Neural cell (in vitro differentiated cells): ENCODE results near the gene SLC34A3.

Source experiments
- EP300 ChIP-seq: fragments of 450-650 bp; conservative IDR thresholded peaks from 2 replicates; pipeline ENCODE4 v1.6.1; 2014; ENCODE audit warnings: antibody characterized with exemption, mild to moderate bottlenecking, moderate library complexity; ENCODE audit not compliant: poor library complexity, severe bottlenecking
- EZH2 ChIP-seq: fragments of 200-600, 300-800 bp; shearing (Covaris generic), sonication (generic); IDR thresholded peaks from 2 replicates; pipeline ENCODE4 v1.6.1; 2014; ENCODE audit warnings: antibody characterized with exemption, low read length, borderline replicate concordance, mild to moderate bottlenecking; ENCODE audit not compliant: insufficient read depth, poor library complexity, severe bottlenecking
- POLR2AphosphoS5 ChIP-seq: IDR thresholded peaks from 2 replicates; pipeline ENCODE4 v1.6.1; 2012
- TAF1 ChIP-seq: IDR thresholded peaks from 2 replicates; pipeline ENCODE4 v1.6.1; 2012; ENCODE audit warnings: low read depth
- TF ChIP-seq, protein P1 (sequence below): fragments of 450-650 bp; IDR thresholded peaks from 2 replicates; pipeline ENCODE4 v1.5.1; 2014; ENCODE audit warnings: antibody characterized with exemption, mild to moderate bottlenecking, moderate library complexity; ENCODE audit not compliant: poor library complexity, severe bottlenecking
- TF ChIP-seq, protein P2 (sequence below): IDR thresholded peaks from 2 replicates; pipeline ENCODE4 v1.6.1; 2012; ENCODE audit warnings: borderline replicate concordance

DNA sequence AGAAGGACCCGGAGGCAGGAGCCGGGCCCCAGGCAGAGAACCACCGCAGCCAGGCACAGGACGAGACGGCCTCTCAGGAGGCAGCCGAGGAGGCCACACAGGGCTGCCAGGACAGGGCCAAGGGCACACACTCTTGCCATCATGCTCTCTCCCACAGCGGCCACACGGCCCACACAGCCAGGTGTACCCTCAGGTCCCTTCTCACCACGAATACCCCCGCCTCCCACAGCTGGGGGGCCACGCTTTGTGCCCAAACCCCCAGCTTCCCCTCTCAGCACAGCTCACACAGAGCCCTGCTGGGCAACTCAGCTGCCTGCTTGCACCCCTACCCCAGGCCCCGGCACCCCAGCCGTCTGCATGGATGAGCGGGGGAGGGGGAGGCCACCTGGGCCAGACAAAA, 36.9 kb upstream of the SLC34A3 start:
- TF ChIP-seq, protein P1, sequence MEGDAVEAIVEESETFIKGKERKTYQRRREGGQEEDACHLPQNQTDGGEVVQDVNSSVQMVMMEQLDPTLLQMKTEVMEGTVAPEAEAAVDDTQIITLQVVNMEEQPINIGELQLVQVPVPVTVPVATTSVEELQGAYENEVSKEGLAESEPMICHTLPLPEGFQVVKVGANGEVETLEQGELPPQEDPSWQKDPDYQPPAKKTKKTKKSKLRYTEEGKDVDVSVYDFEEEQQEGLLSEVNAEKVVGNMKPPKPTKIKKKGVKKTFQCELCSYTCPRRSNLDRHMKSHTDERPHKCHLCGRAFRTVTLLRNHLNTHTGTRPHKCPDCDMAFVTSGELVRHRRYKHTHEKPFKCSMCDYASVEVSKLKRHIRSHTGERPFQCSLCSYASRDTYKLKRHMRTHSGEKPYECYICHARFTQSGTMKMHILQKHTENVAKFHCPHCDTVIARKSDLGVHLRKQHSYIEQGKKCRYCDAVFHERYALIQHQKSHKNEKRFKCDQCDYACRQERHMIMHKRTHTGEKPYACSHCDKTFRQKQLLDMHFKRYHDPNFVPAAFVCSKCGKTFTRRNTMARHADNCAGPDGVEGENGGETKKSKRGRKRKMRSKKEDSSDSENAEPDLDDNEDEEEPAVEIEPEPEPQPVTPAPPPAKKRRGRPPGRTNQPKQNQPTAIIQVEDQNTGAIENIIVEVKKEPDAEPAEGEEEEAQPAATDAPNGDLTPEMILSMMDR: no peak
- TF ChIP-seq TAF1 (no peak), POLR2AphosphoS5 (no peak), EP300 (no peak), EZH2 (no peak)
- TF ChIP-seq, protein P2, sequence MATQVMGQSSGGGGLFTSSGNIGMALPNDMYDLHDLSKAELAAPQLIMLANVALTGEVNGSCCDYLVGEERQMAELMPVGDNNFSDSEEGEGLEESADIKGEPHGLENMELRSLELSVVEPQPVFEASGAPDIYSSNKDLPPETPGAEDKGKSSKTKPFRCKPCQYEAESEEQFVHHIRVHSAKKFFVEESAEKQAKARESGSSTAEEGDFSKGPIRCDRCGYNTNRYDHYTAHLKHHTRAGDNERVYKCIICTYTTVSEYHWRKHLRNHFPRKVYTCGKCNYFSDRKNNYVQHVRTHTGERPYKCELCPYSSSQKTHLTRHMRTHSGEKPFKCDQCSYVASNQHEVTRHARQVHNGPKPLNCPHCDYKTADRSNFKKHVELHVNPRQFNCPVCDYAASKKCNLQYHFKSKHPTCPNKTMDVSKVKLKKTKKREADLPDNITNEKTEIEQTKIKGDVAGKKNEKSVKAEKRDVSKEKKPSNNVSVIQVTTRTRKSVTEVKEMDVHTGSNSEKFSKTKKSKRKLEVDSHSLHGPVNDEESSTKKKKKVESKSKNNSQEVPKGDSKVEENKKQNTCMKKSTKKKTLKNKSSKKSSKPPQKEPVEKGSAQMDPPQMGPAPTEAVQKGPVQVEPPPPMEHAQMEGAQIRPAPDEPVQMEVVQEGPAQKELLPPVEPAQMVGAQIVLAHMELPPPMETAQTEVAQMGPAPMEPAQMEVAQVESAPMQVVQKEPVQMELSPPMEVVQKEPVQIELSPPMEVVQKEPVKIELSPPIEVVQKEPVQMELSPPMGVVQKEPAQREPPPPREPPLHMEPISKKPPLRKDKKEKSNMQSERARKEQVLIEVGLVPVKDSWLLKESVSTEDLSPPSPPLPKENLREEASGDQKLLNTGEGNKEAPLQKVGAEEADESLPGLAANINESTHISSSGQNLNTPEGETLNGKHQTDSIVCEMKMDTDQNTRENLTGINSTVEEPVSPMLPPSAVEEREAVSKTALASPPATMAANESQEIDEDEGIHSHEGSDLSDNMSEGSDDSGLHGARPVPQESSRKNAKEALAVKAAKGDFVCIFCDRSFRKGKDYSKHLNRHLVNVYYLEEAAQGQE: no peak
